Activated CD4-positive, alpha-beta T cell treated with anti-CD3 and anti-CD28 coated beads, Interleukin-2, amount 50 U/mL, for 48 hours (primary cell): Measurements from ENCODE around the gene ELFN1.

ENCODE experiments used
- DNase-seq, 2 experiments: peaks; one replicate each; pipeline ENCODE4 v3.0.0-alpha.2; 2020

Gene ELFN1

GRCh38 chr7:1677206-1678080 is 7.4 kb downstream of the ELFN1 start:
- no peak for DNase-seq

GRCh38 chr7:1678081-1678543 is 8.0 kb downstream of the ELFN1 start:
- no peak for DNase-seq

GRCh38 chr7:1678571-1679325 is 8.7 kb downstream of the ELFN1 start:
- no peak for DNase-seq

GRCh38 chr7:1679326-1679965 is 9.4 kb downstream of the ELFN1 start:
- no peak for DNase-seq

GRCh38 chr7:1679966-1680730 is 10.1 kb downstream of the ELFN1 start:
- DNase-seq, result no peak

GRCh38 chr7:1681581-1681980 is 11.5 kb downstream of the ELFN1 start:
- no peak for DNase-seq

- DNase-seq, result no peak
Observed at GRCh38 chr7:1685000-1685624, 15.0 kb downstream of the ELFN1 start.

- no peak for DNase-seq
Observed at GRCh38 chr7:1688542-1688941, 18.5 kb downstream of the ELFN1 start.

- no peak for DNase-seq
Observed at GRCh38 chr7:1689311-1689710, 19.2 kb downstream of the ELFN1 start.

GRCh38 chr7:1690359-1690958 is 20.4 kb downstream of the ELFN1 start:
- no peak for DNase-seq

- no peak for DNase-seq
Observed at GRCh38 chr7:1691096-1691495, 21.0 kb downstream of the ELFN1 start.

GRCh38 chr7:1691601-1692514 is 21.8 kb downstream of the ELFN1 start:
- DNase-seq, result no peak

GRCh38 chr7:1692515-1693418 is 22.7 kb downstream of the ELFN1 start:
- no peak for DNase-seq

GRCh38 chr7:1693419-1693990 is 23.4 kb downstream of the ELFN1 start:
- no peak for DNase-seq

- DNase-seq, result no peak
Observed at GRCh38 chr7:1693991-1694524, 24.0 kb downstream of the ELFN1 start.

- no peak for DNase-seq
Observed at GRCh38 chr7:1694611-1695511, 24.8 kb downstream of the ELFN1 start.

- no peak for DNase-seq
Observed at GRCh38 chr7:1695800-1696454, 25.9 kb downstream of the ELFN1 start.
